NCI-H2196 treated with DMSO at 0.1 percent for 48 hours (cell line): ENCODE results near the gene RNASEH2A.
A peak's percentile ranks its signal among the peaks of the same experiment; 100 is the strongest.
"Not testable (repeated sequence)": the region's sequence is repeated elsewhere in the genome, so short reads cannot be mapped to it uniquely, and the experiment has no call there.

Experiments
- DNase-seq: peaks from one replicate; lab custom pipeline; 2025; ENCODE audit not compliant: unreplicated experiment; lab: John Stamatoyannopoulos, UW

Gene RNASEH2A

GRCh38 chr19:12793290-12794195 lies 12.8 kb upstream of the RNASEH2A start:
- DNase-seq: peak; percentile 91

- DNase-seq: no peak
Observed at GRCh38 chr19:12794196-12794941, 12.0 kb upstream of the RNASEH2A start.

- no peak for DNase-seq
Observed at GRCh38 chr19:12794971-12795381, 11.4 kb upstream of the RNASEH2A start.

GRCh38 chr19:12796146-12797071 lies 10.0 kb upstream of the RNASEH2A start:
- DNase-seq: peak; percentile 76

- DNase-seq: no peak
Observed at GRCh38 chr19:12797141-12797587, 9.2 kb upstream of the RNASEH2A start.

GRCh38 chr19:12797607-12798006 lies 8.8 kb upstream of the RNASEH2A start:
- DNase-seq: not testable (repeated sequence)

- DNase-seq: no peak
Observed at GRCh38 chr19:12799742-12800465, 6.5 kb upstream of the RNASEH2A start.

GRCh38 chr19:12800466-12800770 lies 6.0 kb upstream of the RNASEH2A start:
- no peak for DNase-seq

GRCh38 chr19:12800923-12801465 lies 5.4 kb upstream of the RNASEH2A start:
- DNase-seq: no peak

- peak; percentile 54 for DNase-seq
Observed at GRCh38 chr19:12801466-12802266, 4.7 kb upstream of the RNASEH2A start, which contains the start of the genes PRDX2 and THSD8. TSS of gene PRDX2 (minus strand) at chr19:12801800. CDS start at chr19:12801261, 539 bp downstream. TSS of gene THSD8 (plus strand) at chr19:12802069. CDS start at chr19:12802072, 3 bp downstream.

GRCh38 chr19:12802267-12803106 lies 3.9 kb upstream of the RNASEH2A start:
- DNase-seq: no peak

GRCh38 chr19:12804051-12804450 lies 2.3 kb upstream of the RNASEH2A start:
- DNase-seq: no peak

- no peak for DNase-seq
Observed at GRCh38 chr19:12815088-12815487, 8.7 kb downstream of the RNASEH2A start.

GRCh38 chr19:12817188-12817587 lies 10.8 kb downstream of the RNASEH2A start:
- not testable (repeated sequence) for DNase-seq

GRCh38 chr19:12817810-12818209 lies 11.4 kb downstream of the RNASEH2A start:
- not testable (repeated sequence) for DNase-seq

- DNase-seq: no peak
Observed at GRCh38 chr19:12821761-12822160, 15.4 kb downstream of the RNASEH2A start.

GRCh38 chr19:12825254-12826131 lies 19.1 kb downstream of the RNASEH2A start:
- no peak for DNase-seq
